Measurements from ENCODE around the gene ACTL10.

DNA sequence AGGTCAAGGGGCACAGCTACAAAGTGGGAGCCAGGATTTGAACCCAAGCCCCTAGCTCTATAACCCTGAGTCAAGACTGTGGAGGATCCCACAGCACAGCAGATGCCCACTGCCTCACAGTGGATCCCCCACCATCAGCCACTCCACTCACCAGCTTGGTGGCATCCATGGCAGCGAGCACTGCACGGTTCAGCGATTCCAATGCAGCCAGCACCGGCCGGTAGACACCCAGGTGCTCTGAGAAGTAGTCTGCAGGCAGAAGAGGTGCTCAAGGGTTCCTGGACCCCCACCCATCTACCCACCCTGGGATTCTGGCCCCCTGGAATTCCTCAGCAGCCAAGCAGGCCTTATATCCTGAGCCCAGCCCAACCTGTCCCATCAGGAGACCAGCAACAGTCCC, 2.5 kb downstream of the ACTL10 start:
- TF ChIP-seq, protein P1, sequence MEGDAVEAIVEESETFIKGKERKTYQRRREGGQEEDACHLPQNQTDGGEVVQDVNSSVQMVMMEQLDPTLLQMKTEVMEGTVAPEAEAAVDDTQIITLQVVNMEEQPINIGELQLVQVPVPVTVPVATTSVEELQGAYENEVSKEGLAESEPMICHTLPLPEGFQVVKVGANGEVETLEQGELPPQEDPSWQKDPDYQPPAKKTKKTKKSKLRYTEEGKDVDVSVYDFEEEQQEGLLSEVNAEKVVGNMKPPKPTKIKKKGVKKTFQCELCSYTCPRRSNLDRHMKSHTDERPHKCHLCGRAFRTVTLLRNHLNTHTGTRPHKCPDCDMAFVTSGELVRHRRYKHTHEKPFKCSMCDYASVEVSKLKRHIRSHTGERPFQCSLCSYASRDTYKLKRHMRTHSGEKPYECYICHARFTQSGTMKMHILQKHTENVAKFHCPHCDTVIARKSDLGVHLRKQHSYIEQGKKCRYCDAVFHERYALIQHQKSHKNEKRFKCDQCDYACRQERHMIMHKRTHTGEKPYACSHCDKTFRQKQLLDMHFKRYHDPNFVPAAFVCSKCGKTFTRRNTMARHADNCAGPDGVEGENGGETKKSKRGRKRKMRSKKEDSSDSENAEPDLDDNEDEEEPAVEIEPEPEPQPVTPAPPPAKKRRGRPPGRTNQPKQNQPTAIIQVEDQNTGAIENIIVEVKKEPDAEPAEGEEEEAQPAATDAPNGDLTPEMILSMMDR (conservative IDR thresholded peaks at IDR 0.05): no peak
- no peak for TF ChIP-seq EZH2 (IDR thresholded peaks at IDR 0.05; ENCODE audit: low read depth)
